ENCODE results near the gene MUC5B. TPM values are rescaled to one million over a fixed set of nuclear protein-coding genes. Genes with fewer than 3 reads are reported as not detected.

Gene MUC5B
- total RNA-seq, 2 experiments from 2014 or later, result not detected

DNA sequence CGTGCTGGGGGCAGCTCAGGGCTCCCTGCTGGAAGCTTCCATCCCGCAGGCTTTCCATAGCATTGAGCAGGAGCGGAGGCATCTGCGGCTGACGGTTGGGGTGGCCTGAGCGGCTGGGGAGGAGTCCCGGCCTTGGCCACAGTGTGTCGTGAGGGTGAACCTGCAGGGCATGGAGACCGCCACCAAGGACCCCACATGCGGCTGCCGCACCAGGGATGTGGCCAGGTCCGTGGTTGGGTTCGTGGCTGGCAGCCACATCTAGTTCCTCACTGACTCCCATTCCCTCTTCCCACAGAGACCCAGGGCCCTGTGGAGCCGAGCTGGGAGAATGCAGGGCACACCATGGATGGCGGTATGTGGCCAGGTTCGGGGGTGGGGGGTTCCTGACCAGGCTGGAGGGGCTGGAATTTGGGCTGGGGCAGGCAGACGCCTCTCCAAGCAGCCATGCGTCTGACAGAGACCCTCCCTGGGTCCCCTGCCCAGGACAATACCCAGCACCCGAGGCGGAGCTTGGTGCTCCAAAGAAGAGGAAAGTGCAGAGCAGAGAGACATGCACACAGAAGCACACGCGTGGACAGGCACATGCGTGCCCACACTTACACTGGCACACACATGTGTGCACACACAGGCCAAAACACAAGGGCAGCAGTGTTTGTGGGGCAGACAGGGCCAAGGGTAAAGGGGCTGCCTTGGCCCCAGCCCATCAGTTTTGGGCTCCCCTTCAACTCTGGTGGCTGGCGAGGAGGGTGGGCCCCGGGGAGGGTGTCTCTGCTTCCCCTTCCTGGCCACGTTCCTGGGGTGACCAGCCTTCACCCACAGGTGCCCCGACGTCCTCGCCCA, 2.7 kb downstream of the MUC5B start:
- Mint-ChIP-seq H3K4me3 (no peak overlapping the region), H3K9me3 (no peaks in the 10 kb centered on the region), H3K36me3 (ENCODE audit: low read depth) (no peaks in the 10 kb centered on the region), H3K27me3 (peaks cover 4% of the 10 kb centered on the region), H3K27ac (no peak overlapping the region), H3K4me1 (ENCODE audit: low read depth) (no peaks in the 10 kb centered on the region)
- intact Hi-C loops (cut with DNase I, micrococcal nuclease), result no loop called here
- Histone ChIP-seq H3K27ac (ENCODE audit: low read depth in 1 of 2, low read length in 2 of 2) (no peak overlapping the region), H3K27me3 (ENCODE audit: control insufficient read depth in 1 of 2, insufficient read depth in 2 of 2, low read length in 2 of 2) (no peaks in the 10 kb centered on the region), H3K9me3 (ENCODE audit: control insufficient read depth in 1 of 2, insufficient read depth in 1 of 2, low read length in 2 of 2) (no peaks in the 10 kb centered on the region), H3K4me3 (ENCODE audit: low read length) (no peak overlapping the region), H3K4me1 (ENCODE audit: insufficient read depth, low read length) (no peaks in the 10 kb centered on the region), H3K36me3 (ENCODE audit: insufficient read depth, low read length) (no peaks in the 10 kb centered on the region)
- ATAC-seq (ENCODE audit: poor library complexity) (no peak), DNase-seq (no peak)
- ChIA-PET POLR2A (no interaction called here), CTCF (no interaction called here)
- TF ChIP-seq, protein P1, sequence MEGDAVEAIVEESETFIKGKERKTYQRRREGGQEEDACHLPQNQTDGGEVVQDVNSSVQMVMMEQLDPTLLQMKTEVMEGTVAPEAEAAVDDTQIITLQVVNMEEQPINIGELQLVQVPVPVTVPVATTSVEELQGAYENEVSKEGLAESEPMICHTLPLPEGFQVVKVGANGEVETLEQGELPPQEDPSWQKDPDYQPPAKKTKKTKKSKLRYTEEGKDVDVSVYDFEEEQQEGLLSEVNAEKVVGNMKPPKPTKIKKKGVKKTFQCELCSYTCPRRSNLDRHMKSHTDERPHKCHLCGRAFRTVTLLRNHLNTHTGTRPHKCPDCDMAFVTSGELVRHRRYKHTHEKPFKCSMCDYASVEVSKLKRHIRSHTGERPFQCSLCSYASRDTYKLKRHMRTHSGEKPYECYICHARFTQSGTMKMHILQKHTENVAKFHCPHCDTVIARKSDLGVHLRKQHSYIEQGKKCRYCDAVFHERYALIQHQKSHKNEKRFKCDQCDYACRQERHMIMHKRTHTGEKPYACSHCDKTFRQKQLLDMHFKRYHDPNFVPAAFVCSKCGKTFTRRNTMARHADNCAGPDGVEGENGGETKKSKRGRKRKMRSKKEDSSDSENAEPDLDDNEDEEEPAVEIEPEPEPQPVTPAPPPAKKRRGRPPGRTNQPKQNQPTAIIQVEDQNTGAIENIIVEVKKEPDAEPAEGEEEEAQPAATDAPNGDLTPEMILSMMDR (IDR thresholded peaks at IDR 0.05), result no peak

DNA sequence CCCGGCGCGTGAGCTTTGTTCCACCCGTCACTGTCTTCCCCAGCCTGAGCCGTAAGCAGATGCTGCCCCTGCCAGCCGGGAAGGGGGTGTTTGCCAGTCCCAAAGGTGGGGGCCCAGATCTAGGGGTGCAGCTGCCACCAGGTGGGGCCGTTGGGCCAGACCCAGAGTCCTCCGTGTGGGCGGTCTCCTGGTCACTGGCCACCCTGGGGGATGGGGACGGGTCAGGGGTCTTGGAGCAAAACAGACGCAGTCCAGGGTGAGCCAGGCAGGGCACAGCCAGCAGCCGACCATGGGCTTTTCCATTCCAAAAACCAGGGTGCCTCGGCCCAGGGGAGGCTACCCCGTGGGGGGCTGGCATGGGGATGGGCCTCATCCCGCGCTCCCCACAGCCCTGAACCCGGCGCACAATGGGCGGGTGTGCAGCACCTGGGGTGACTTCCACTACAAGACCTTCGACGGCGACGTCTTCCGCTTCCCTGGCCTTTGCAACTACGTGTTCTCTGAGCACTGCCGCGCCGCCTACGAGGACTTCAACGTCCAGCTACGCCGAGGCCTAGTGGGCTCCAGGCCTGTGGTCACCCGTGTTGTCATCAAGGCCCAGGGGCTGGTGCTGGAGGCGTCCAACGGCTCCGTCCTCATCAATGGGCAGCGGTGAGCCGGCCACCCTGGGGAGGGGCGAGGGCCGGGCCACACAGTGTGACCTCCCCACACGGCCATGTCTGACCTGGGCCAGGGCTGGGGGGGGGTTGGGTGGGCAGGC, 3.5 kb downstream of the MUC5B start:
- no peak overlapping the region for H3K27ac ChIP-seq (ENCODE audit: low read depth in 1 of 2, low read length in 2 of 2)
- DNase-seq, result peak in 1 of 14 experiments; percentile 4
- H3K27me3 Mint-ChIP-seq, result peaks cover 1% of the 10 kb centered on the region
- no peaks in the 10 kb centered on the region for H3K36me3 ChIP-seq (ENCODE audit: insufficient read depth, low read length)
- H3K4me1 Mint-ChIP-seq (ENCODE audit: low read depth), result no peaks in the 10 kb centered on the region
- H3K4me3 Mint-ChIP-seq, result no peak overlapping the region
- ChIA-PET CTCF (no interaction called here), POLR2A (no interaction called here)
- H3K9me3 Mint-ChIP-seq, result no peaks in the 10 kb centered on the region
- no peaks in the 10 kb centered on the region for H3K9me3 ChIP-seq (ENCODE audit: control insufficient read depth in 1 of 2, insufficient read depth in 1 of 2, low read length in 2 of 2)
- H3K4me3 ChIP-seq (ENCODE audit: low read length), result no peak overlapping the region
- TF ChIP-seq, protein P1 (IDR thresholded peaks at IDR 0.05), result no peak
- H3K4me1 ChIP-seq (ENCODE audit: insufficient read depth, low read length), result no peaks in the 10 kb centered on the region
- H3K27ac Mint-ChIP-seq, result no peak overlapping the region
- no peaks in the 10 kb centered on the region for H3K36me3 Mint-ChIP-seq (ENCODE audit: low read depth)
- H3K27me3 ChIP-seq (ENCODE audit: control insufficient read depth in 1 of 2, insufficient read depth in 2 of 2, low read length in 2 of 2), result no peaks in the 10 kb centered on the region
- no peak for ATAC-seq (ENCODE audit: poor library complexity)
- intact Hi-C loops (cut with DNase I, micrococcal nuclease), result no loop called here

DNA sequence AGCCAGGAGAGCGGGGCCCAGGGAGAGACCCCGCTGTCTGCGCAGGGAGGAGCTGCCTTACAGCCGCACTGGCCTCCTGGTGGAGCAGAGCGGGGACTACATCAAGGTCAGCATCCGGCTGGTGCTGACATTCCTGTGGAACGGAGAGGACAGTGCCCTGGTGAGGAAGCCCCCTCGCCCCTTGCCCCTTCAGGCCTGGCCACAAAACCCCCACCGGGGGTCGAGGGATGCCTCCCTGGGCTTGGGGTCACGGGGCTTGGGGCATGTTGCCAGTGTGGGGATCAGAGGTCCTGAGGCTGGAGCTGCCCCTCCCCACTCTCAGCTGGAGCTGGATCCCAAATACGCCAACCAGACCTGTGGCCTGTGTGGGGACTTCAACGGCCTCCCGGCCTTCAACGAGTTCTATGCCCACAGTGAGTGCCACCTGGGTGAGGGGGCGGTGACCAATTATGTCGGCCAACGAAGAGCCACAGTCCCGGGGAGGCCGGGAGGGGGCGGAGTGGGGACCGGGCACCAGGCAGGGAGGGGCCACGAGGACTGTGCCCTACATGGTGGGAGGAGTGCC, 4.2 kb downstream of the MUC5B start:
- Histone ChIP-seq H3K27me3 (ENCODE audit: control insufficient read depth in 1 of 2, insufficient read depth in 2 of 2, low read length in 2 of 2) (no peaks in the 10 kb centered on the region), H3K27ac (ENCODE audit: low read depth in 1 of 2, low read length in 2 of 2) (no peak overlapping the region), H3K4me1 (ENCODE audit: insufficient read depth, low read length) (no peaks in the 10 kb centered on the region), H3K4me3 (ENCODE audit: low read length) (no peak overlapping the region), H3K36me3 (ENCODE audit: insufficient read depth, low read length) (no peaks in the 10 kb centered on the region), H3K9me3 (ENCODE audit: control insufficient read depth in 1 of 2, insufficient read depth in 1 of 2, low read length in 2 of 2) (no peaks in the 10 kb centered on the region)
- H3K4me3 Mint-ChIP-seq, result no peak overlapping the region
- no peaks in the 10 kb centered on the region for H3K9me3 Mint-ChIP-seq
- no peaks in the 10 kb centered on the region for H3K36me3 Mint-ChIP-seq (ENCODE audit: low read depth)
- intact Hi-C loops (cut with DNase I, micrococcal nuclease), result no loop called here
- POLR2A ChIA-PET, result no interaction called here
- DNase-seq (peak in 1 of 14 experiments; percentile 3), ATAC-seq (ENCODE audit: poor library complexity) (no peak)
- no peak overlapping the region for H3K27ac Mint-ChIP-seq
- TF ChIP-seq, protein P1 (IDR thresholded peaks at IDR 0.05), result no peak
- H3K27me3 Mint-ChIP-seq, result no peaks in the 10 kb centered on the region
- CTCF ChIA-PET, result no interaction called here
- no peaks in the 10 kb centered on the region for H3K4me1 Mint-ChIP-seq (ENCODE audit: low read depth)

Measured in CD4-positive, alpha-beta T cell (primary cell).